Stimulated activated CD4-positive, alpha-beta T cell treated with anti-CD3 and anti-CD28 coated beads, Interleukin-15, amount 100 ng/mL, for 48 hours (primary cell): Measurements from ENCODE around the gene ARHGEF19.
"Not testable (repeated sequence)": the region's sequence is repeated elsewhere in the genome, so short reads cannot be mapped to it uniquely, and the experiment has no call there.

Experiments
- DNase-seq, 2 donors: peaks; one replicate each; pipeline ENCODE4 v3.0.0-alpha.2; 2020; ENCODE audit warnings: low read depth in 2 of 2

The ARHGEF19 gene

DNA sequence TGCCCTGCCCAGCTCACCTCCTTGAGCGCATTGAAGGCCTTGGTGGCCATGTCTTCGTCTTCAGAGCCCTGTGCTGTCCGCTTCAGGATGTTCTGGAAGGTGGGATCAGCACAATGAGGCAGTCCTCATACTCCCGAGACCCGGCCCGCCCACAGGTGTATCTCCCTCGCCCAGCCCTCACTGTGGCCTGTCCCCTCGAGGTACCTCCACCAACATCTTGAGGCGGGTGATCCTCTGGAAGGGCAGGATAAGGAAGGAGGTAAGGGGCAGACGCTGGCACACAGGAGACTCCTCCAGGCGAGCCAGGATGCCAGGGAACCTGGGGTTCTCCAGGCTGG, 7.1 kb downstream of the ARHGEF19 start:
- no peak for DNase-seq

DNA sequence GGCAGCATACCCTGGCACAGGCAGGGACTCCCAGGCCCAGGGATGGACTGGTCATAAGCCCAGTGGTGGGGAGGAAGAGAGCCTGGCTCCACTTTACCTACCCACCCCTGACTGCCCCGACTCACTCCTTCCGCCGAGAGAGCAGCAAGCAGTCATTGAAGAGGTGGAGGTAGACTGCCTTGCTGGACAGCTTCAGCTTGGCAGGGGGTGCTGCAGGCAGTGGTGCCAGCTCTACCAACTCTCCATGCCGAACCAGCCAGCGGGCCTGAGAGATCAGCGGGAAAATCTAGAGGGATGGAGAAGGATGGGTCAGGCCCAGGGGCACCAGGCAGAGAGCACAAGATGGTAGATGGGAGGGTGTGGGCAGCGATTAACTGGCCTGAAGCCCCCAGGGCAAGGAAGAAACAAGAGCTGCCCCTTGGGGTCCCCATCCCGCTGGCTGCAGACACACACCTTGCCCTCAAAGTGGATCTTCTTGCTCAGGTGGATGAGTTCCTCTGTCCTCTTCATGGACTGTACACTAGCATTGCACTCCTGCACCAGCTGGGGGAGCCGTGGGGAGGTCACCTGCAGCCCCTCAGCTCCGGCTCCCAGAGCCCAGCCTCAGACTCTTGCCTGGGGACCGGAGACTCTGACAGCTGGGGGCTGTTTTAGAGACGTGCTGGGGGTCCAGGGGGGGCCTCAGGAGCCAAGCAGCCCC, 7.7 kb downstream of the ARHGEF19 start:
- DNase-seq = no peak

DNA sequence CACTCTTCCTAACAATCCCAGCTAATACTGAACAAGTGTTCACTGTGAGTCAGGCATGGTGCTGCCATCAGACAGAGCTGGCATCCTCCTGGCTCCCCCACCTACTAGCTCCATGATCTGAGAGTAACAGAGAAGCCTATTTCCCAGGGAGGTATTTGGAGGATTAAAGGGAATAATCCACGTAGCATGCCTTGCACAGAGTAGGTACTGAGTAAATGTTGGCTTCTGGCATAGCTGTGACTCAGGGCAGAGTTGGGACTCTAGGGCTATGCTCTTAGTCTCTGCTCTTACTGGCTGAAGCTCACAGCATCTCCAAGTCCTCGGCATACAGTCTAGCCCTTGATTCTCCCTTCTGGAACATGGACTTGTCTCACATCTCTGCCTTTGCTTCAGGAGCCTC, 8.2 kb downstream of the ARHGEF19 start:
- DNase-seq = no peak

DNA sequence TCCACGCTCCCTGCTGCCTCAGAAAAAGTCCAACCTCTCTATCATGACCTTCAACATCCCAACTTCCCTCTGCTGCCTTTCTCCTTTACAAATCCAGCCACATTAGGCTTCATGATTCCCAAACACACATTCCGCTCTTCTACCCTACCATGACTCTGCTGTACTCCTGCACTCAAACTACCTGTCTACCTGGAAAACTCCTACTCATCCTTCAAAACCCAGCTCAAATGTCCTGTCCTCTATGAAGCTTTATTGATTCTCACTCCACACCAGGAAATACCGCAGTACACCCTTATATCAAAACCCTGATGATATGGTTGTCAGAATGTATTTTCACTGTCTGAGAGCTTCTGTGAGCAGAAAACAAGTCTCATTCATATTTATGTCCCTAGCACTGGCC, 8.9 kb downstream of the ARHGEF19 start:
- no peak for DNase-seq

DNA sequence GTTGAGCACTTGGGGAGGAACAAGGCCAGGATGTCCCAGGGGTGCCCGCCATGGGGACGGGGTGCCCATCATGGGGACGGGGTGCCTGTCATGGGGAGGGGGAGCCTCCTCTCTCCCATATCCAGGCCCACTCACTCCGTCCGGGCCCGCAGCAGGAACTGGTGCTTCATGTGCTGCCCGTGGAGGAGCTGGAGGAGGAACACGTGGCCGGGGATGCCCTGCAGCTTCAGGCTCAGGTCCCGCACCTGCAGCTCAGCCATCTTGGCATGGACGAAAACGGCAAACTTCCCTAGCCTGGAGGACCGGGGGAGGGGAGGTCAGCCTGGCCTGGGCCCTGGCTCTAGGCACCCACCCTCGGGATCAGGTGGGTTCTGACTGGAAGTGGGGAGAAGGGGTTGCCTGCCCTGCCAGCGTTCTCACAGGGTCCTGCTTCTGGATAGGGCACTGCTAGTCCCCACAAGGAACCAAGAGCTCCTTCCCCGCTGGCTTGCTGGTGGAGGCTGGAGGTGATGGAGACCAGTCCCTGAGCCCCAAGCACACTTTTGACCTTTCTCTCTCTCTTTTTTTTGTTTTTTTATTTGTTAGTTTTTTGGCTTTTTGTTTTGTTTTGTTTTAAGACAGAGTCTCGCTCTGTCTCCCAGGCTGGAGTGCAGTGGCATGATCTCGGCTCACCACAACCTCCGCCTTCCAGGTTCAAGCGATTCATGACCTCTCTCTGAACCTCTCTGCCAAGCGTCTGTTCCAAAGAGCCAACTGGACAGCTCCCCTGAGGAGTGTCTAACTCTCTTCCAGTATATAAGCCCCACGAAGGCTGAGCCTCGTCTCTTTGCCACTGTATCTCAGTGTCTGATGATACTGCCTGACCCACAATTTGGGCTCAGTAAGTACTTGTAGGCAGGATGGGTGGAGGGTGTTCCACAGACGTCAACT, 9.9 kb downstream of the ARHGEF19 start:
- no peak for DNase-seq

DNA sequence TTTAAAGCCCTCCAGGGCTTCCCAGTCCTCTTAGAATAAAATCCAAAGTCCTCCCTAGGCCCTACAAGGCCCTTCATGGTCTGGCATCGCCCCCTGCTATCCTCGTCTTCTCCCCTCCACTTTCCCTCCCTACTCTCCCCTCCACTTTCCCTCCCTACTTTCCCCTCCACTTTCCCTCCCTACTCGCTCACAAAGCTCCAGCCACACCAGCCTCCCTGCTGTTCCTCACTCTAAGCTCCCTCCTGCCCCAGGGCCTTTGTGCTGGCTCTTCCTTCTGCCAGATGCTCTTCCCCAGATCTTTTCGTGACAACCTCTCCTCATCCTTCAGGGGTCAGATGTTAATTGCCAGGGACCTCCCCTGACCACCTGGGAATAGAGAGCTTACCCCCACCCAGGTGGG, 12.8 kb downstream of the ARHGEF19 start:
- DNase-seq = no peak

DNA sequence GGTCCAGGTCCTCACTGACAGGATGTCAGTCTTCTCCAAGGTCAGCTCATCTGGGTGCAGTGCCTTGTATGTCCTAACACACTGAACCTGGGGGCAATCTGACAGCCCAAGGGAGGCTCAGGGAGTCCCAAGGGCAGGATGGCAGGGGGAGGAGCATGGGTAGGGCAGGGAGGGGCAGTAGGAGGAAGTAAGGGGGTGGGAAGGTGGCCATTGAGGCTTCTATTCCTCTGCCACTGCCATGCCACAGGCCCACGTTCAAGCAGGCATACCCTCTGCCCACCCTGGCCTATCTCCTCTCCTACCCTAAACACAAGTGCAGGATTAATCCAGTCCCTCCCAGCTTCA, 13.3 kb downstream of the ARHGEF19 start:
- DNase-seq = no peak

DNA sequence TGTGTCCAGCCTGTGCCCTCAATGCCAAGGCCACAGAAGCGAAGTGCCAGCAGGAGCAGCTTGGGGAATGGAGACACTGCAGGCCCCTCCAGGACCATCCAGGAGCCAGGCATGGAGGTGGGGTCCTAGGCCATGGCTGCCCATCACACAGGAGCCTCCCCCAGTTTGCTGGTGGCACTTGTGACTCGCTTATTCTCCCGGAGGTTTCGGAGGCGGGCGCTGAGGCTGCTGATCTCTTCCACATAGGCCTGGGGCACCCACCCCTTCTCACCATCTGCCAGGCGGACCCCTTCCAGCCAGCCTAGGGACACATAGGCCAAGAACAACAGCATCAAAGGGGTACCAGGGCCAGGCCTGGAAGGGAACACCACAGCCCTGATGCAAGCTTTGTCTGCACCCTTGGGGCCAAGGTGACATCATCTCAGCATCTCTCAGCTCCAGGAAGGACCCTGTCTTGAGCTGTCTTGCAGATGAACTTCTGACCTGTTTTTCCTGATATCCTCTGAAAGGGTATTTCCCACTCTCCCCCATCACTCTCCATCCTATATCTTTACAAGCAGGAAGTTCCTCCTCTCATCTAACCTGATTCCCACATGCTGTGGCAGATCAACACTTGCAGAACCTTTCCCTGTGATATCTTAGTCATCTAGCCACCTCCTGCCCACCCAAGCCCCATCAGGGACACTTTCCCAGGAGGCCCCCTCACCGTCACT, 13.9 kb downstream of the ARHGEF19 start:
- DNase-seq = no peak

DNA sequence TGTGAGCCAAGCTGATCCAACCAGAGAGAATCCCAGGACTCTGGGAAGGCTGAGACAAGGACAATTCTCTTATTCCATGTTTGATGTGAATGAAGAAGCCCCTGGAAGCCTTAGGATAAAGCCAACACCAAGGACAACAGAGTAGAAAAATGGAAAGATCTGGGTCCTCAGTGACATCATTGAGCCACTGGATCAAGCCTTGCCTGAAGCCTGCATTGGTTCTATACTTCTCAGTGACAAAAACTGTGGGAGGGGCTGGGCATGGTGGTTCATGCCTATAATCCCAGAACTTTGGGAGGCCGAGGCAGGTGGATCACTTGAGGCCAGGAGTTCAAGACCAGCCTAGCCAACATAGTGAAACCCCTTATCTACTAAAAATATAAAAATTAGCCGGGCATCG, 15.6 kb downstream of the ARHGEF19 start:
- DNase-seq = no peak

DNA sequence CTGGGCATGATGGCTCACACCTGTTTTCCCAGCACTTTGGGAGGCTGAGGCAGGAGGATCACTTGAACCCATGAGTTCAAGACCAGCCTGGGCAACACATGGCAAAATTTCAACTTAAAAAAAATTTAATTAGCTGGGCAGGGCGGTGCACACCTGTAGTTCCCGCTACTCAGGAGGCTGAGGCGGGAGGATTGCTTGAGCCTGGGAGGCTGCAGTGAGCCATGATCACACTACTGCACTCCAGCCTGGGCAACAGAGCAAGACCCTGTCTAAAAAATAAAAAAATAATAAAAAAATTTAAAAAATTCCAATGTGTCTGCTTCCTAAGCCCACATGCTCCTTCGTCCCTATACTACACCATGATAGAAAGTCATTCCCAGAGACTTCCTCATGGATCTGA, 16.3 kb downstream of the ARHGEF19 start:
- not testable (repeated sequence) for DNase-seq

DNA sequence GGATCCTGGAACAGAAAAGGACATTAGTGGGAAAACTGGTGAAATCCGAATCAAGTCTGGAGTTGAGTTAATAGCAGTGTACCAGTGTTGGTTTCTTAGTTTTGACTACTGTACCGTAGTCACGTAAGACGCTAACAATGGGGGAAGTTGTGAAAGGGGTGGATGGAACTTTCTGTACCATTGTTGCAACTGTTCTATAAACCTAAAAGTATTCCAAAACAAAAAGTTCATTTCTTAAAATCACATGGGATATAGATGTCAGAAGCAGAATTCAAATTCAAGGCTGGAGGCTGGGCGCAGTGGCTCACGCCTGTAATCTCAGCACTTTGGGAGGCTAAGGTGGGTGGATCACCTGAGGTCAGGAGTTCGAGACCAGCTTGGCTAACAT, 16.9 kb downstream of the ARHGEF19 start:
- DNase-seq = no peak

DNA sequence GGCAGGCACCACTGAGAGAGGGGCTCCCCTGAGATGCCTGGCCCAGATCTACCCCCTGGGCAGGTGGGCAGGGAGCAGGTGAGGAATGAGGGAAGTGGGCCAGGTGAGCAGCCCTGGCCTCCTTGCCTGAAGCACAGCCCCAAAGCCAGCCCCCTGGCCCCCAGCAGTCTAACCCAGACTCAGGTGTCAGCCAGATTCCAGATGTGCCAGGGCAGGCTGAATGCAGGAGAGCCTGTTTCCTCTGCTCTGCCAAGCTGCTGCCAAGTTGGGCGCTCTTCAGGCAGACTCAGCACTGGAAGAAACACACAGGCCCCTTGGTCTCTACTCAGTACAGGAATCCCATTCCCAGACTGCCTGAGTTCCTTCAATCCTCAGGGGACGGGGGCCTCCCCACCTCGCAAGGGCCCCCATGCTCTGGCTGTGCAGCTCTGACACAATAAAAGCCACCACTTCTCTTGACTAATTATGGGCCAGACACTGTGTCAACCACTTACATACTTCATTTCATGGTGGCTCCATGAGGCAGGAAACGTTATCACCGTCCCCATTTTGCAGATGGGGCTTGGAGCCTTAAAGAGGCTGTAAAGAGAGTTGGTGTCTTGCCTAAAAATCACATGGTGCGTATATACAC, 20.4 kb downstream of the ARHGEF19 start:
- no peak for DNase-seq

DNA sequence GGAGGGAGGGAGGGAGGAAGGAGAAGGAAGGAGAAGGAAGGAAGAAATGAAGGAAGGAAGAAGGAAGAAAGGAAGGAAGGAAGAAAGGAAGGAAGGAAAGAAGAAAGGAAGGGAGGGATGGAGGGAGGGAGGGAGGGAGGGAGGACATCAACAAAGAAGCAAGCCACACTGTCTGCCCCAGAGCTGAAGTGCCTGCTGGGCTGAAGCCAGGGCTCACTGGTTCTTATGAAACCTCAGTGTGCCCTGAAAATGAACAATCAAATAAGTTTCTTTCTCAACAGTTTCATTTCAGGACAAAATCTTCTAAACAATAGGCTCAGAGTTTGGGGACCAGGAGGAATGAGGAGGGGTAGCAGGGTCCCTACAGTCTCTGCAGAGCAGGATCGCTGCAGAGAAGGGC, 21.1 kb downstream of the ARHGEF19 start:
- DNase-seq = no peak

DNA sequence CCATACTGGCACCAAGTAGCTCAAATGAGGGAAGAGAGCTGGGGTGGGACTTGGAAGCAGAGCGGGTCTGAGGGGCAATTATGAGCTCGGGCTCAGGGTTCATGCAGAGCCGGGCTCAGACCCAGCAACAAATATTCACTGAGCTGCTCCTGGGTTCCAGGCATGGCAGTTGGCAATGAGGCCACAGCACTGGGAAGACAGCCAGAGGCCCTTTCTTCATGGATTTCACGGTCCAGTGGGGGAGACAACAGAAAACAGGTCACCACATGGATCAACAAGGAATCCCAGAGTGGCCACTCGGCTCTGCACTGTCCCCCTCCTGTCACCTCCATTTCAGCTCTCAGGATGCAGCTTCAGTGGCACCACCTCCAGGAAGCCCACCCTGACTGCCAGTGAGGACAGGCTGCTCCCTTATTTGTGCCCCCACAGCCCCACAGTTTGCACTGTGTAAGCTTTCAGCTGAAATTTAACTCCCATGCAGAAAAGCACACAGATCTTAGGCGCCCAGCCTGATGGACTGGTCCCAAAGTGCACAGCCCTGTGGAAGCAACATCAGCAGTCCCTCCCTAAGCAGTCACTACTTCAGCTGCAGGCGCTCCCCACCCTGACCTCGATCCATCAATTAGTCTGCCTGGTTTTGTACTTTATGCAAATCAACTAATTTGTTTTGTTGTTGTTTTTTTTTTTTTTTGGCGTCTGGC, 22.4 kb downstream of the ARHGEF19 start:
- no peak for DNase-seq

DNA sequence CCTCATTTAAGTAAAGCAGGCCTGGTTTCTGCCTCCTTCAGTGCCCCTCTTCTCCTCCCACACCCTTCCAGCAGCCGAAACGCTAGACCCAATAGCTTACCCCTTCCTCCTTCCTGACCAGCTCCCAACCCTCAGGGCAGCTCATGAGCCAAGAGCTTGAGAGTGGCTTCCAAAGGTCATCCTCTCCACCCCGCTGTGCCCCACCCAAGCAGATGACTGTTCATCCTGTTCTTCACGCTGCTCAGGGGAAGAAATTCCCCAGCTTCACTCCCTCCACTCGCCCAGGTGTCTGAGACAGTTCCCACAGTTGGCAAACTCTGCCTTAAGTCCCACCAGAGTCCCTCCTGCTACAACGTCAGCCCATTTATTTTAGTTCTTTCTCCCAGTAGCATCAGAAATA, 23.4 kb downstream of the ARHGEF19 start:
- no peak for DNase-seq

DNA sequence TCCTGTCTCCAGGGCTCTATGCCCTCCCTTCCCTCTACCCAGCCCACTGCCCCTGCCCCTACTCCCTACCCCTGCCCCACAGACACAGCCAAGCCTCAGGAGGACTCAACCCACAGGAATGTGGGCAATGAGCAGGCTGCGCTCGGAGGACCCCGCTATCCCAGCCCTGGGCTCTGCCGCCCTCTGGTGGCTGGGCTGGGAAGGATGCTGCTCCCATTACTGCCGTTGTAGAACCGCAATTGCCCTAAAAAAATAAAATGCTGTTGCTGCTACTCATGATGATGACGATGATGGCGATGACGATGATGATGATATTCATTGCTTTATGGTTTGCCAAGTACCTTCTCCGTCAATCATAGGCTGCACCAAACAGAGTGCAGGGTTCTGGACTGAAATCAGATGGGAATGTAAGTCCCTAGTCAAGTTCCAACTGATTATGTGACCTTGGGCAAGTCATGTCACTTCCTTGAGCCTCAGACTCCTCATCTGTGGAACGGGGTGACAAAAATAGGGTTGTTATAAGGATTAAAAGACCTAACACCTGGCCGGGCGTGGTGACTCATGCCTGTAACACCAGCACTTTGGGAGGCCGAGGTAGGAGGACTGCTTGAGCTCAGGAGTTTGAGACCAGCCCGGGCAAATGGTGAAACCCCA, 24.6 kb downstream of the ARHGEF19 start:
- DNase-seq = peak in 1 of 2 donors; percentile 62

DNA sequence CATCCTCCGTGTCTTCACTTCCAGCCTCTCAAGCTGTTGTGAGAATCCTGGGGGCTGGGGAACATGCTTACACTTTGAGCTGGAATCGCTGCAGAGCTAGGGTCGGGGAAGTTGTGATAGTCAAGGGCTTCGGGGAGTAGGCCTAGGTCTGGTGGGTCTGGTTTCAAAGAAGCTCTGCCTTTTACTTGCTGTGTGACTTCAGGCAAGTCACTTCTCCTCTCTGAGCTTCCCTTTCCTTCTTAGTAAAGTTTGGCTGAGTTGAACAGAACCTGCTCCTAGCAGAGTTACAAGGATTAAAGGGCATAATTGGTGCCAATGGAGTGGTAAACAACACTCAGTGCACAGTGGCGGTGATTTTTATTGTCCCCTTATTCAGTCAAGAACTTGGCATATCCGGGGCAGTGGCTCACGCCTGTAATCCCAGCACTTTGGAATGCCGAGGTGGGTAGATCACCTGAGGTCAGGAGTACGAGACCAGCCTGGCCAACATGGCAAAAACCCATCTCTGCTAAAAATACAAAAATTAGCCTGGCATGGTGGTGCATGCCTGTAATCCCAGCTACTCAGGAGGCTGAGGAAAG, 25.7 kb downstream of the ARHGEF19 start:
- no peak for DNase-seq

DNA sequence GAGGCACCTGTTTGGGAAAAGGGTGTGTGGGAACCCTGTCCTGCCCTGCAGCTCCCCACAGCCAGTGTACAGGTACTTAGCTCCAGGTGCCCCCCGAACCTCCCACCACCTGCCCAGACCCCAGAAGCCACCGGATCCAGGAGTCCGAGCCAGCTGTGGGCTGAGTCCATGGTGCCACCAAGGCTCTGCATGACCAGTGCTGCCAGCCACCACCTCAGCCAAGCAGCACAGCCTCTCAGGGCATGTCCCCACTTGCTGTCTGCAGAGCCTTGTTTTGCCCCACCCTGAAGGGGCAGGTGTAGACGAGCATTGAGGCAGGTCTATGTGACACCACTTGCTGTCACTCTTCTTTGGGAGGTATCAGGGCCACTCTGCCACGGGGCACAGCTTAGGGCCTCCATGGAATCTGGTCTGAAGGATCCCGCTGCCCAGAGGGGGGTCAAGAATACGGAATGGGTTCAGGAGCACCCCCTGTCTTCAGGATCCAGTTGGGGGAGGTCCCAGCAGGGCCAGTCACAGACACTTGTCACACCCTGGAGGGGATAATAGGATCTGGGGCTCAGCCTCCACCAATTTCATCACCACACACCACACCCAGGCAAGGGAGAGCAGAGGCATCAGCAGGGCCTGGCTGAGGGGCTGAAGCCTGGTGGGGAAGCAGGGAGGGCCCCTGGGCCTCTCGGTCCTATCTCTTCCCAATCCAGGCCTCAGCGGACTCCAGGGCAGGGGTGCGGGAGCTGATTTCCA, 27.7 kb downstream of the ARHGEF19 start:
- no peak for DNase-seq

DNA sequence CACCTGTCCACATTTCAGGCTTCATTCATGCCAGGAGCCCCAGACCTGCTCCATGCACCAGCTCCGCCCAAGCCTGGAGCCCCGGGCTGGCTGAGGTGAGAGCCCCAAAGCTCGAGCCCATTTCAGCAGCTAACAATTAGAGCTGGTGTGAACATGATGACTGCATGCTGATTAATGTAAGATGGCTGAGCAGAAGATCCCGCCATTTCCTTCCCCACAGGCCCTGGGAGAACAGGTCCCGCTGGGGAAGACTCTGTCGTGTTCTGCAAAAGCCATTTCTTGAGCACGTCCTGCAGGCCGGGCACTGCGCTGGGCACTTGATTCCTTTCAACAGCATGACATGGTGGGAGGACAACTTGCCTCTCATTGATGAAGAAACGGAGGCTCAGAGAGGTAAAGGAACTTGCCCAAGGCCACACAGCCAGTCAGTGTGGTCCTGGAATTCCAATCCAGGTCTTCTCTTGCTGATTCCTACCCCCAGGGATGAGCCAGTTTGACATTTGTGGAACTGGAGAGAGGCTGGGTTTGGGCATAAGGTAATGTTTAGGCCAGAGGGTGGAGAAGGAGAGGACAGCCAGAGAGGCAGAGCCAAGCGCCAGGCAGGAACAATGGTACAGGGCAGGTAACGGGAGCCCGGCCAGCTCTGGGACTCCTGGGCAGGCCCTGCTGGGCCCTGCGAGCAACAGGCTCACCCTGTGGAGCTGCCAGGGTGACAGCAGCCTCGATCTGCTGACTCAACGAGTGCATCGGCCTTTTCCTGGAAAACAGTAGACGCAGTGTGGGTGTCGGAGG, 28.5 kb downstream of the ARHGEF19 start:
- no peak for DNase-seq
